ENCODE results near the gene OARD1.
"Not testable (repeated sequence)": the region's sequence is repeated elsewhere in the genome, so short reads cannot be mapped to it uniquely, and the experiment has no call there.

Gene OARD1

DNA sequence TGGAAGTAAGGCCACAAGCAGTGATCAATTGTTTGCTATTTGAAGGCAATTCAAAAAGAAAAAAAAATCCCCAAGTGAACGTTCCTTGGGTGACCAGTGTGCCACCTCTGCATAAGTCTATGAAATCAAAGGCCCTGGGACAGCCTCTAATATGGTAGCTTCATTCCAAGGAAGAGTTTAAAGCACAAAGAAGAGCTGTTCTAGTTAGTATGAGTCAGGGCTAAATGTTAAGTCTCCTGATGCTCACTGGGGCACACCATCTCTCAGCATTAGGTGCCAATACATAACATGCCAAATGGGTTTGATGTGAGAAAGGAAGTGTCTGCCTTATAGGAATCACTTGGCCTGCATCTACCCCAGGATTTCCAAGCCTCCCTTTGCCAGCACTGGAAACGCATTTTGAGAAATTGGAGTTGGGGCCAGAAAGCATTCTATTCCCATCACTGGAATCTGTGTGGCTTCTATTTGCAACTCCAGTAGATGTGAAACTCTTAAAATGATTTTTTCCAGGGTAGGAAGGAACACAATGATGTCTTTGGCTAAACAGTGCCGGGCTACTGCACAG is 46.1 kb downstream of the OARD1 start:
- no peak for DNase-seq (ENCODE audit: low spot score)

DNA sequence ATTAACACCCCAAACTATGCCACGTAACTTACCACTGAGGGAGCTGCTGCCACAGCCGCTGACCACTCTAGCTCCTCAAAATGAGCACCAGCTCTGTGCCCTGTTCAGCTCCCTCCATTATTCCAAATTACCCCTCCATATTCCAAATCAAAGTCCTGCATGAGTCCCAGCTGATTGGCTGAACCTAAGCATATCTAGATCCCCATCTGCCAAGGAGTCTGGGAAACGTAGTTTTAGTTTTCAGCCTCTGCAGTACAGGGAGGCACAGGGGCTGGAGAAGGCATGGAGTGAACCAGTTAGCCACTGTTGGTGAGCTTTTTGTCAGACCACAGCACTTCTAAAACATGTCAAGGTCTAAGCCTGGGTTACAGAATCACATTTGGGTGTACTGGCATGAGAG is 49.0 kb downstream of the OARD1 start:
- DNase-seq (ENCODE audit: low spot score), result no peak

DNA sequence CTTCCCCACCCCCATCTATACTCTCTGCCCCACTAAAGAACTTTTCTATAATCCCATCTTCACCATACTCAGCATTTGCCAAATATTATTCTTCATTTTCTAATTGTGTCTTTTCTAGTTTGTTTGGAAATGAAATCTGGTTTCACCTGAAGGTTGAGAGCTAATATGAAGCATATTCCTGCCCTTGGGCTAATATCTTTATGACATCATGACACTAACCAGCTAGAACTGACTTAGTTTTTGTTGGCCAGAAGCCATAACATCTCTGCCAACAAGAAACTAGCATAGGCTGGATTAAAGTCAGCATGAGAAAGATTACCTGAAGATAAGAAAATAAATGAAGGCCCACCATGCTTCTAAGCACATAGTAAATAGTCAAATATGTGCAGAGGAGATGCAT is 49.9 kb downstream of the OARD1 start:
- DNase-seq (ENCODE audit: low spot score), result no peak

DNA sequence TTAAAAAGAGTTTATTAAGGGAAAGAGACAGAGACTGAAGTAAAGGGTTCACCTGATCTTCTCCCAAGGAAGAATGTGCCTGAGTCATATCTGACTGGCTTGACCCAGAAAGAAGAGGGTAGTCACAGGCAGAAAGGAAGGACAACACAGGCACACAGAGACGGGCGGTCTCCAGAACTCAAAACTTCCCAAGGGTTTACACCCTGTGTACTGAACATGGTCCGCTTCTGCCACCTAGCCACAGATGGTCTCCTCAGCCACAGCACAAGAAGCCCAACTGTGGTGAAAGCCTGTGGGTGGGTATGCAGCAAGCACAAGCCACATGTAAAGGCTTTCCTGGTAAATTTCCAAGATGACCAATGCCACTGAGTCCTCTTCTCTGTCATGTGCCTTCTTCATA is 50.3 kb downstream of the OARD1 start:
- no peak for DNase-seq (ENCODE audit: low spot score)

DNA sequence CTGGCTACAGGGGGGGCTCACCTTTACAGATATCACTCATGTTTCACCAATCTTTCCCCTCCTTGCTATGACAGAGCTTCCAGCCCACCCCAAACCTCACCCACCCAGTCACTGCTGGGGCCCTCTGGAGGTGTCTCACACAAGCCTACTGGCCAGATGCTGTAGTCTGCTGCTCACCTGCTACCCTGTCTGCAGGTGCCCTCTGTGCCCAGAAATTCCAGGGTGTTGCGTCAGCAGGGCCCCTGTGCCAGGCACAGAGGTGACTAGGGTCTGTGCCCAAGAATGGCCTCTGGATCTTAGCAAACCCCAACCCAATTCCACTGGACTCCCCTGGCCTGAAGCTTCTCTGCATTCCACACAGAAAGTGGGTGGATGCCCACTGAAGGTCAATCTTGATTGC is 54.5 kb downstream of the OARD1 start:
- DNase-seq (ENCODE audit: low spot score), result no peak

DNA sequence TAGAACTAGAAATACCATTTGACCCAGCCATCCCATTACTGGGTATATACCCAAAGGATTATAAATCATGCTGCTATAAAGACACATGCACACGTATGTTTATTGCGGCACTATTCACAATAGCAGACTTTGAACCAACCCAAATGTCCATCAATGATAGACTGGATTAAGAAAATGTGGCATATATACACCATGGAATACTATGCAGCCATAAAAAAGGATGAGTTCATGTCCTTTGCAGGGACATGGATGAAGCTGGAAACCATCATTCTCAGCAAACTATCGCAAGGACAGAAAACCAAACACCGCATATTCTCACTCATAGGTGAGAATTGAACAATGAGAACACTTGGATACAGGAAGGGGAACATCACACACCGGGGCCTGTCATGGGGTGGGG is 56.3 kb downstream of the OARD1 start:
- DNase-seq (ENCODE audit: low spot score), result not testable (repeated sequence)

DNA sequence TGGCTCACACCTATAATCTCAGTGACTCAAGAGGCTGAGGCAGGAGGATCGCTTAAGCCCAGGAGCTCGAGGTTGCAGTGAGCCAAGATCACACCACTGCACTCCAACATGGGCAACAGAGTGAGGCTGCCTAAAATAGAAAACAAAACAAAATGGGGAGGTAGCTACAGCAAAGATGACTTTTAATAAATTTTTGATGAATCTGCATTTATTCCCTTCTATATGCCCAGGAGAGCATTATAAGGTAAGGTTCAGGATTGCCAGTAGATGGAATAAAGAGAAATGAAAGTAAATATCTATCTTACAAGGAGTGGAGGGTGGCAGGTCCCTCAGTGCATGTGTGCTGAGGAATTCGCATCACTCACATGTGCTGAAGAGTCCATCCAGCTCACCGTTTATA is 57.4 kb downstream of the OARD1 start:
- DNase-seq (ENCODE audit: low spot score), result no peak
